Upper lobe of left lung (tissue), 6 donors: ENCODE results near the gene PLD5. TPM values are rescaled to one million over a fixed set of nuclear protein-coding genes. Genes with fewer than 3 reads are reported as not detected.

Experiments
- ATAC-seq, 2 donors: fragments of 200-7000 bp; cut with Tn5 transposase; one replicate each; pipeline ENCODE4 v1.9.1; 2022; ENCODE audit warnings: mild to moderate bottlenecking in 2 of 2, moderate library complexity in 2 of 2; ENCODE audit not compliant: low FRiP score in 2 of 2
- DNase-seq, 2 donors: peaks; one replicate each; pipeline ENCODE4 v3.0.0-alpha.2; 2019 to 2020
- H3K27ac ChIP-seq, 4 donors: fragments of 200-600 bp; sonication (generic); one replicate each; pipeline ENCODE4 v1.5.1; 2016 to 2019
- H3K27me3 ChIP-seq, 4 donors: fragments of 200-600 bp; sonication (generic); one replicate each; pipeline ENCODE4 v1.5.1; 2017 to 2019
- H3K36me3 ChIP-seq, 4 donors: fragments of 200-600 bp; sonication (generic); one replicate each; pipeline ENCODE4 v1.5.1; 2016 to 2019
- H3K4me1 ChIP-seq, 4 donors: fragments of 200-600 bp; sonication (generic); one replicate each; pipeline ENCODE4 v1.5.1; 2018 to 2019
- H3K4me3 ChIP-seq, 4 donors: fragments of 200-600 bp; sonication (generic); one replicate each; pipeline ENCODE4 v1.5.1; 2017 to 2019; ENCODE audit warnings: mild to moderate bottlenecking in 2 of 4, moderate library complexity in 1 of 4
- H3K9me3 ChIP-seq, 4 donors: fragments of 200-600 bp; sonication (generic); one replicate each; pipeline ENCODE4 v1.5.1; 2018 to 2019
- CTCF ChIP-seq, 6 experiments: fragments of 450-650 bp in 4 of 6; fragments of 200-600 bp in 2 of 6; sonication (generic) in 2 of 6; IDR thresholded peaks; one replicate each; pipeline ENCODE4 v1.5.1; 2016 to 2019; ENCODE audit warnings: antibody characterized with exemption in 6 of 6
- EP300 ChIP-seq, 4 donors: sonication (generic); formaldehyde crosslinking; IDR thresholded peaks; one replicate each; pipeline ENCODE4 v1.5.1; 2017; ENCODE audit warnings: antibody characterized with exemption in 4 of 4, control low read depth in 2 of 4
- POLR2A ChIP-seq, 4 donors: fragments of 450-650 bp; IDR thresholded peaks; one replicate each; pipeline ENCODE4 v1.5.1; 2016 to 2017; ENCODE audit warnings: antibody characterized with exemption in 4 of 4, mild to moderate bottlenecking in 2 of 4
- POLR2AphosphoS5 ChIP-seq, 2 donors: sonication (generic); formaldehyde crosslinking; IDR thresholded peaks; one replicate each; pipeline ENCODE4 v1.5.1; 2017; ENCODE audit warnings: antibody characterized with exemption in 2 of 2
- WGBS, 2 donors: methylation state at CpG; one replicate each; pipeline ENCODE4 v1.1.5; 2017 to 2018; 5-methylcytosine and 5-hydroxymethylcytosine counted together
- total RNA-seq, 6 donors: library from RNA; depleted of rRNA in 4 of 6; stranded (reverse); fragments of >200 nt in 4 of 6; gene quantifications; one replicate each; pipeline versions ENCODE4 v1.1.0 to v1.2.1, GENCODE V29; 2016 to 2021
- donor health status: DM: no; HTN: no; CAD: no; lungs with moderate emphysema.
- donor health status: DM: no; HTN: yes; CAD: no; lungs with severe emphysema.

PLD5 gene
- total RNA-seq, 6 donors from 2014 or later: under 0.01 to 1.9 (median 0.67) TPM

GRCh38 chr1:242525360-242525722 lies 844 bp upstream of the PLD5 start:
- Histone ChIP-seq H3K9me3 (no peaks in the 10 kb centered on the region), H3K27me3 (peaks cover 0 to 24% (median 12%) of the 10 kb centered on the region in 4 donors), H3K36me3 (no peaks in the 10 kb centered on the region), H3K4me3 (peak overlapping the region in 2 of 4 donors; percentile 38 to 46), H3K27ac (no peak overlapping the region), H3K4me1 (peaks cover 13 to 21% (median 16%) of the 10 kb centered on the region in 4 donors)
- 9 to 12% methylated on average over 10 of the region's 10 CpGs for WGBS, 2 donors
- ATAC-seq (no peak), DNase-seq (no peak)
- TF ChIP-seq CTCF (IDR thresholded peaks at IDR 0.05) (no peak), POLR2A (IDR thresholded peaks at IDR 0.05) (no peak), EP300 (IDR thresholded peaks at IDR 0.05) (no peak)

- H3K27me3 ChIP-seq: peaks cover 0 to 24% (median 12%) of the 10 kb centered on the region in 4 donors
- peak; percentile 31 to 90 for DNase-seq
Measured at GRCh38 chr1:242523719-242524570, 552 bp downstream of the PLD5 start.

GRCh38 chr1:242522996-242523718 lies 1.3 kb downstream of the PLD5 start:
- H3K27me3 ChIP-seq: peaks cover 0 to 24% (median 12%) of the 10 kb centered on the region in 4 donors
- no peak overlapping the region for H3K27ac ChIP-seq
- no peak for DNase-seq
- H3K4me3 ChIP-seq: no peak overlapping the region
- WGBS, 2 donors: 3 to 8% methylated on average over 15 to 26 of the region's 26 CpGs
- no peak for ATAC-seq
- no peaks in the 10 kb centered on the region for H3K9me3 ChIP-seq
- peaks cover 13 to 21% (median 16%) of the 10 kb centered on the region in 4 donors for H3K4me1 ChIP-seq
- H3K36me3 ChIP-seq: no peaks in the 10 kb centered on the region
- no peak for TF ChIP-seq EP300 (IDR thresholded peaks at IDR 0.05)
- TF ChIP-seq POLR2AphosphoS5 (IDR thresholded peaks at IDR 0.05): no peak
- TF ChIP-seq CTCF (IDR thresholded peaks at IDR 0.05): no peak
- TF ChIP-seq POLR2A (IDR thresholded peaks at IDR 0.05): no peak

More at GRCh38 chr1:242523719-242524570, 552 bp downstream of the PLD5 start:
- Histone ChIP-seq H3K36me3 (no peaks in the 10 kb centered on the region), H3K4me1 (peaks cover 13 to 21% (median 16%) of the 10 kb centered on the region in 4 donors), H3K9me3 (no peaks in the 10 kb centered on the region), H3K4me3 (peak overlapping the region in 3 of 4 donors; percentile 38 to 46 (median 40)), H3K27ac (no peak overlapping the region)
- 3% methylated on average over 45 of the region's 85 CpGs; no CpG with 5 or more reads in 1 of the 2 donors for WGBS, 2 donors
- peak in 1 of 2 donors; percentile 59 for ATAC-seq
- TF ChIP-seq POLR2A (IDR thresholded peaks at IDR 0.05) (no peak), CTCF (IDR thresholded peaks at IDR 0.05) (no peak), EP300 (IDR thresholded peaks at IDR 0.05) (no peak), POLR2AphosphoS5 (IDR thresholded peaks at IDR 0.05) (no peak)

GRCh38 chr1:242522304-242522945 lies 2.1 kb downstream of the PLD5 start:
- Histone ChIP-seq H3K36me3 (no peaks in the 10 kb centered on the region), H3K27ac (no peak overlapping the region), H3K4me3 (no peak overlapping the region), H3K27me3 (peaks cover 0 to 24% (median 12%) of the 10 kb centered on the region in 4 donors), H3K9me3 (no peaks in the 10 kb centered on the region), H3K4me1 (peaks cover 13 to 21% (median 16%) of the 10 kb centered on the region in 4 donors)
- no peak for DNase-seq
- no peak for ATAC-seq
- WGBS, 2 donors: 51 to 57% methylated on average over 6 of the region's 6 CpGs
- no peak for TF ChIP-seq POLR2A (IDR thresholded peaks at IDR 0.05)
- no peak for TF ChIP-seq EP300 (IDR thresholded peaks at IDR 0.05)
- no peak for TF ChIP-seq CTCF (IDR thresholded peaks at IDR 0.05)
- no peak for TF ChIP-seq POLR2AphosphoS5 (IDR thresholded peaks at IDR 0.05)
